Measurements from ENCODE around the gene LGI4. TPM values are rescaled to one million over a fixed set of nuclear protein-coding genes. Genes with fewer than 3 reads are reported as not detected.
A peak's percentile ranks its signal among the peaks of the same experiment; 100 is the strongest.

The LGI4 gene
- polyA plus RNA-seq, 2 of the 4 experiments (the other 2 are of a cell fraction): 0.06 to 0.09 TPM

DNA sequence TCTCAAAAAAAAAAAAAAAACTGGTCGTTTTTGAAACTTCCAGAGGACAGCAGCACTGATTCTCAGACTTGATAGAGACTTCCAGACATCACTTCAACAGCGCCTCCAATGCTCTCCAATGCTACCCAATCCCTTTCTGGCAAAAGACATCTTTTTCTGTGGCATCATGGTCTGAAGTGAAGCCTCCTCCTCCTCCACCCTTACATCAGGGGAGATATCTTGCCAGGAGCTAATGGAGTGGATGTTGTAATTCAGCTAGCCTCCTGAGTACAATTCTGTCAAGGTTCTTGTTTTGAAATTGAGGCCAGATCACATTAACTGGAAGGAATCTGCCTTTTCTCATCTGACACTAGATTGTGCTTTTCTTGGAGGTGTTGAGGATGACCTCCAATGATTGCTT is 43.8 kb upstream of the LGI4 start:
- POLR2A ChIA-PET: no interaction called here

DNA sequence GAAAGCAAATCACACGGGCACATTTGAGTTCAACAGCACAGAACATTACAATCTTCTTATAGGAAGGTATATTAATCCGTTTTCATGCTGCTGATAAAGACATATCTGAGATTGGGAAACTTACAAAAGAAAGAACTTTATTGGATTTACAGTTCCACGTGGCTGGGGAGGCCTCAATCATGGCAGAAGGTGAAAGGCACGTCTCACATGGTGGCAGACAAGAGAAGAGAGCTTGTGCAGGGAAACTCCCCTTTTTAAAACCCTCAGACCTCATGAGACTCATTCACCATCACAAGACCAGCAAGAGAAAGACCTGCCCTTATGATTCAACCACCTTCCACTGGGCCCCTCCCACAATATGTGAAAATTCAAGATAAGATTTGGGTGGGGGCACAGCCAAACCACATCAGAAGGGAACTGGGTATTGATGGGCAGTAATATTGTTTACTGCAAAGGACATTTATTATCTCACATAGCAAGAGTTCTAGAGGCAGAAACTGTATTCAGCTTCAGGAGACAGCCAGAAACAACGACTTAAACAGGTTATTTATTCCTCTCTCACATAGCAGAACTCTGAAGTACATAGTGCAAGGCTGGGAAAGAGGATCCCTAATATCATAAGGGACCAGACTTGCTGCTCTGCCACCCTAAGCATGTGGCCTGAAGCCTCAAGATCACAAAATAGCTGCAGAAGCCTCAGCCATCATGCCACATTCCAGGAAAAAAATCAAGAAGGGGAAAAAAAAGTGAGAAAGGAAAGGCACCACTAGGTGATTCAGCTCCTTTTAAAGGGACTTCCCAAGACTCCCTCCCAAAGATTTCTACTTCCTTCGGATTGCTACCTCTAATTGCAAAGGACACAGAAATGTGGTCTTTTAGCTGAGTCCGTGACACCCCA is 42.8 kb upstream of the LGI4 start:
- Histone ChIP-seq H3K9me3 (peaks cover 18% of the 10 kb centered on the region), H3K4me2 (no peak overlapping the region), H3K4me1 (no peaks in the 10 kb centered on the region), H3K4me3 (no peak overlapping the region), H3K27ac (no peak overlapping the region)
- 17% methylated on average over 7 of the region's 7 CpGs for WGBS (ENCODE audit: missing lambda C conversion rate)
- DNase-seq (ENCODE audit: low read depth in 1 of 2, low spot score in 1 of 2): no peak
- ChIA-PET POLR2A (no interaction called here), CTCF (interaction anchor here (0.7 to 3.1 kb wide), 9 partner anchors 9 to 111 kb away, joined by 3 to 13 read pairs (median 3); no protein-coding TSS in a partner anchor)
- peak; percentile 69 for TF ChIP-seq ZFP36 (IDR thresholded peaks at IDR 0.05; ENCODE audit: borderline replicate concordance, partially characterized antibody)
- TF ChIP-seq CBX2 (IDR thresholded peaks at IDR 0.05; ENCODE audit: borderline replicate concordance, low read depth): no peak
- TF ChIP-seq, protein P1, sequence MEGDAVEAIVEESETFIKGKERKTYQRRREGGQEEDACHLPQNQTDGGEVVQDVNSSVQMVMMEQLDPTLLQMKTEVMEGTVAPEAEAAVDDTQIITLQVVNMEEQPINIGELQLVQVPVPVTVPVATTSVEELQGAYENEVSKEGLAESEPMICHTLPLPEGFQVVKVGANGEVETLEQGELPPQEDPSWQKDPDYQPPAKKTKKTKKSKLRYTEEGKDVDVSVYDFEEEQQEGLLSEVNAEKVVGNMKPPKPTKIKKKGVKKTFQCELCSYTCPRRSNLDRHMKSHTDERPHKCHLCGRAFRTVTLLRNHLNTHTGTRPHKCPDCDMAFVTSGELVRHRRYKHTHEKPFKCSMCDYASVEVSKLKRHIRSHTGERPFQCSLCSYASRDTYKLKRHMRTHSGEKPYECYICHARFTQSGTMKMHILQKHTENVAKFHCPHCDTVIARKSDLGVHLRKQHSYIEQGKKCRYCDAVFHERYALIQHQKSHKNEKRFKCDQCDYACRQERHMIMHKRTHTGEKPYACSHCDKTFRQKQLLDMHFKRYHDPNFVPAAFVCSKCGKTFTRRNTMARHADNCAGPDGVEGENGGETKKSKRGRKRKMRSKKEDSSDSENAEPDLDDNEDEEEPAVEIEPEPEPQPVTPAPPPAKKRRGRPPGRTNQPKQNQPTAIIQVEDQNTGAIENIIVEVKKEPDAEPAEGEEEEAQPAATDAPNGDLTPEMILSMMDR (IDR thresholded peaks at IDR 0.05): no peak
- TF ChIP-seq TP53 (CRISPR knock-in tag; IDR thresholded peaks at IDR 0.05): no peak
- no peak for TF ChIP-seq POLR2AphosphoS2 (conservative IDR thresholded peaks at IDR 0.05; ENCODE audit: low read length)
- TF ChIP-seq CHD4 (IDR thresholded peaks at IDR 0.05; ENCODE audit: borderline replicate concordance): no peak
- no peak for TF ChIP-seq CHD2 (IDR thresholded peaks at IDR 0.05; ENCODE audit: low read length, partially characterized antibody)
- no peak for ATAC-seq
- no peak for FAIRE-seq

More for the DNA sequence above, 43.8 kb upstream of the LGI4 start:
- Histone ChIP-seq H3K9me3 (peaks cover 18% of the 10 kb centered on the region), H3K4me3 (no peak overlapping the region), H3K27ac (no peak overlapping the region), H3K4me1 (no peaks in the 10 kb centered on the region), H3K4me2 (no peak overlapping the region)
- TF ChIP-seq HEYL (CRISPR knock-in tag; IDR thresholded peaks at IDR 0.05) (no peak), HOXB5 (CRISPR knock-in tag; IDR thresholded peaks at IDR 0.05) (no peak), FOSL2 (IDR thresholded peaks at IDR 0.05) (no peak), FOSL2 (CRISPR knock-in tag; IDR thresholded peaks at IDR 0.05) (no peak), RNF2 (IDR thresholded peaks at IDR 0.05; ENCODE audit: borderline replicate concordance, low read depth) (no peak), JUNB (IDR thresholded peaks at IDR 0.05) (no peak), SMC3 (IDR thresholded peaks at IDR 0.05) (no peak), EHMT2 (IDR thresholded peaks at IDR 0.05; ENCODE audit: low read depth) (no peak), EP300 (IDR thresholded peaks at IDR 0.05) (no peak), RFX5 (IDR thresholded peaks at IDR 0.05) (no peak), CBX2 (IDR thresholded peaks at IDR 0.05; ENCODE audit: borderline replicate concordance, low read depth) (no peak)
- TF ChIP-seq, protein P2, sequence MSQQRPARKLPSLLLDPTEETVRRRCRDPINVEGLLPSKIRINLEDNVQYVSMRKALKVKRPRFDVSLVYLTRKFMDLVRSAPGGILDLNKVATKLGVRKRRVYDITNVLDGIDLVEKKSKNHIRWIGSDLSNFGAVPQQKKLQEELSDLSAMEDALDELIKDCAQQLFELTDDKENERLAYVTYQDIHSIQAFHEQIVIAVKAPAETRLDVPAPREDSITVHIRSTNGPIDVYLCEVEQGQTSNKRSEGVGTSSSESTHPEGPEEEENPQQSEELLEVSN (IDR thresholded peaks at IDR 0.05; ENCODE audit: borderline replicate concordance, low read depth): no peak
- TF ChIP-seq, protein P3, sequence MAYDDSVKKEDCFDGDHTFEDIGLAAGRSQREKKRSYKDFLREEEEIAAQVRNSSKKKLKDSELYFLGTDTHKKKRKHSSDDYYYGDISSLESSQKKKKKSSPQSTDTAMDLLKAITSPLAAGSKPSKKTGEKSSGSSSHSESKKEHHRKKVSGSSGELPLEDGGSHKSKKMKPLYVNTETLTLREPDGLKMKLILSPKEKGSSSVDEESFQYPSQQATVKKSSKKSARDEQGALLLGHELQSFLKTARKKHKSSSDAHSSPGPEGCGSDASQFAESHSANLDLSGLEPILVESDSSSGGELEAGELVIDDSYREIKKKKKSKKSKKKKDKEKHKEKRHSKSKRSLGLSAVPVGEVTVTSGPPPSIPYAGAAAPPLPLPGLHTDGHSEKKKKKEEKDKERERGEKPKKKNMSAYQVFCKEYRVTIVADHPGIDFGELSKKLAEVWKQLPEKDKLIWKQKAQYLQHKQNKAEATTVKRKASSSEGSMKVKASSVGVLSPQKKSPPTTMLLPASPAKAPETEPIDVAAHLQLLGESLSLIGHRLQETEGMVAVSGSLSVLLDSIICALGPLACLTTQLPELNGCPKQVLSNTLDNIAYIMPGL (CRISPR knock-in tag; IDR thresholded peaks at IDR 0.05; ENCODE audit: borderline replicate concordance): no peak
- TF ChIP-seq, protein P4, sequence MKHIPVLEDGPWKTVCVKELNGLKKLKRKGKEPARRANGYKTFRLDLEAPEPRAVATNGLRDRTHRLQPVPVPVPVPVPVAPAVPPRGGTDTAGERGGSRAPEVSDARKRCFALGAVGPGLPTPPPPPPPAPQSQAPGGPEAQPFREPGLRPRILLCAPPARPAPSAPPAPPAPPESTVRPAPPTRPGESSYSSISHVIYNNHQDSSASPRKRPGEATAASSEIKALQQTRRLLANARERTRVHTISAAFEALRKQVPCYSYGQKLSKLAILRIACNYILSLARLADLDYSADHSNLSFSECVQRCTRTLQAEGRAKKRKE (CRISPR knock-in tag; IDR thresholded peaks at IDR 0.05; ENCODE audit: low read depth): no peak
- TF ChIP-seq, protein P5, sequence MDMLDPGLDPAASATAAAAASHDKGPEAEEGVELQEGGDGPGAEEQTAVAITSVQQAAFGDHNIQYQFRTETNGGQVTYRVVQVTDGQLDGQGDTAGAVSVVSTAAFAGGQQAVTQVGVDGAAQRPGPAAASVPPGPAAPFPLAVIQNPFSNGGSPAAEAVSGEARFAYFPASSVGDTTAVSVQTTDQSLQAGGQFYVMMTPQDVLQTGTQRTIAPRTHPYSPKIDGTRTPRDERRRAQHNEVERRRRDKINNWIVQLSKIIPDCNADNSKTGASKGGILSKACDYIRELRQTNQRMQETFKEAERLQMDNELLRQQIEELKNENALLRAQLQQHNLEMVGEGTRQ (IDR thresholded peaks at IDR 0.05): no peak
- DNase-seq (ENCODE audit: low read depth in 1 of 2, low spot score in 1 of 2) (no peak), FAIRE-seq (no peak), ATAC-seq (no peak)
- CTCF ChIA-PET: interaction anchor here (0.7 to 3.1 kb wide), 3 partner anchors 10 to 112 kb away, joined by 3 to 13 read pairs (median 3); no protein-coding TSS in a partner anchor
- 19% methylated on average over 2 of the region's 2 CpGs for WGBS (ENCODE audit: missing lambda C conversion rate)

Measured in A549 (cell line).